GM18909 (cell line): ENCODE results near the gene FAM107B.
A peak's percentile ranks its signal among the peaks of the same experiment; 100 is the strongest.

ENCODE experiments used
- ATAC-seq: cut with Tn5 transposase; IDR thresholded peaks from one replicate; pipeline ENCODE4 v1.9.1; 2021; ENCODE audit warnings: mild to moderate bottlenecking; ENCODE audit not compliant: unreplicated experiment, poor library complexity

The FAM107B gene

GRCh38 chr10:14779001-14779651, 4.4 kb upstream of the FAM107B start:
- ATAC-seq: no peak

GRCh38 chr10:14776546-14776945, 1.8 kb upstream of the FAM107B start:
- no peak for ATAC-seq

GRCh38 chr10:14775656-14776055, 959 bp upstream of the FAM107B start:
- ATAC-seq: no peak

- no peak for ATAC-seq
These were observed 500 bp downstream of the FAM107B start for GRCh38 chr10:14774214-14774580.

GRCh38 chr10:14773551-14774213, 1.0 kb downstream of the FAM107B start:
- no peak for ATAC-seq

- ATAC-seq: no peak
These were observed 2.3 kb downstream of the FAM107B start for GRCh38 chr10:14772399-14772798.

- ATAC-seq: no peak
These were observed 3.8 kb downstream of the FAM107B start for GRCh38 chr10:14770927-14771326.

- ATAC-seq: no peak
These were observed 13.3 kb downstream of the FAM107B start for GRCh38 chr10:14761372-14761771.

- no peak for ATAC-seq
These were observed 15.6 kb downstream of the FAM107B start for GRCh38 chr10:14758994-14759664.

GRCh38 chr10:14758451-14758850, 16.2 kb downstream of the FAM107B start:
- no peak for ATAC-seq

- no peak for ATAC-seq
These were observed 16.7 kb downstream of the FAM107B start for GRCh38 chr10:14757986-14758385.

GRCh38 chr10:14757394-14757793, 17.3 kb downstream of the FAM107B start:
- no peak for ATAC-seq

GRCh38 chr10:14753441-14753840, 21.3 kb downstream of the FAM107B start:
- no peak for ATAC-seq

- no peak for ATAC-seq
These were observed 22.8 kb downstream of the FAM107B start for GRCh38 chr10:14751921-14752320.

GRCh38 chr10:14751014-14751896, 23.4 kb downstream of the FAM107B start:
- peak; percentile 67 for ATAC-seq

- ATAC-seq: no peak
These were observed 25.5 kb downstream of the FAM107B start for GRCh38 chr10:14749070-14749809.

- no peak for ATAC-seq
These were observed 26.3 kb downstream of the FAM107B start for GRCh38 chr10:14748441-14748840.

- ATAC-seq: peak; percentile 86
These were observed 31.9 kb downstream of the FAM107B start for GRCh38 chr10:14742815-14743214.

GRCh38 chr10:14742382-14742781, 32.3 kb downstream of the FAM107B start:
- peak; percentile 36 for ATAC-seq

GRCh38 chr10:14740684-14741247, 33.9 kb downstream of the FAM107B start:
- ATAC-seq: peak; percentile 59
